Stimulated activated naive CD8-positive, alpha-beta T cell treated with anti-CD3 and anti-CD28 coated beads, Interleukin-15, Interleukin-2, amounts not matched to agents 100 U/mL and 50 U/mL, for 24 hours (primary cell): ENCODE results near the gene ZFP28.

Experiments used
- ATAC-seq: fragments of 150-1000 bp; cut with Tn5 transposase; one replicate; pipeline ENCODE4 v1.10.0; 2021
- DNase-seq: peaks from one replicate; pipeline ENCODE4 v3.0.0; 2021

ZFP28 gene

DNA sequence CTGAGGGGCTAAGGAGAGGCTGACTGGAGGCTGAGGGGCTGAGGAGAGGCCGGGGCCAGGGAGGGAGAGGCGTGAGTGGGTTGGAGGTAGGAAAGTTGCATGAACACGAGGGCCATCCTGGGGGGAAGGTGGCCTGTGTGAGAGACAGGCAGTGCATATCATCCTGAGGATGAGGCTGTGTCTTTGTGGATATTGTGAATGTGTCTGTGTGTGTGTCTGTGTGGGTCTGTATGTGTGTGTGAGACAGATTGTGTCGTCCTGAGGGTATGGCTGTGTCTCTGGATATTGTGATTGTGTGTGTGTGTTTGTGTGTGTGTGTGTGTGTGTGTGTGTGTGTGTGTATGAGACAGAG is 56.8 kb downstream of the ZFP28 start:
- no peak for DNase-seq
- ATAC-seq, result peak; percentile 34

DNA sequence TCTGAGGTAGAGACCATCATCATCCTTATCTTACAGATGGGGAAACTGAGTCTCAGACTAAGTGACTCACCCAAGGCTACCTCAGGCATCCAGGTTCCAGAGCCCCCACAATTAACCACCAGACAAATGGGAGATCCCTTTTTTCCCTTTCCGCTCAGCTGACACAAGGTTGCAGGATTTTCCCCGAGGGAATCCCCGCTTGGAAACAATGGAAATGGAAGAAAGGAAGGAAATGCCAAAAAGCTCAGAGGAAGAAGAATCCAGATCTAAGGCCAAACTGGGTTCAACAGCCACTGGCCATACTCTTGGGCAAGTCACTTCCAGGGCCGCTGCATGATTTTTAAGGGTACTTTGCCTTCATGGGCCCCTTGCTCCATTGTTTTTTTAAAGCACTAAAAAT is 57.9 kb downstream of the ZFP28 start:
- DNase-seq (no peak), ATAC-seq (no peak)

- DNase-seq (no peak), ATAC-seq (no peak)
Measured at GRCh38 chr19:56597696-56598095, 58.9 kb downstream of the ZFP28 start.

GRCh38 chr19:56601375-56601774 is 62.6 kb downstream of the ZFP28 start:
- DNase-seq, result no peak
- no peak for ATAC-seq

- ATAC-seq, result no peak
Measured at GRCh38 chr19:56603829-56604228, 65.1 kb downstream of the ZFP28 start.

More at GRCh38 chr19:56603829-56604228, 65.1 kb downstream of the ZFP28 start:
- no peak for DNase-seq
